GM13976 (cell line): ENCODE data around the gene REG3G.

Experiments used
- DNase-seq: peaks from one replicate; pipeline ENCODE4 v3.0.0; 2012; ENCODE audit warnings: low spot score
- in situ Hi-C: fragments of 300-500 bp; cut with MboI; formaldehyde crosslinking; loops from one replicate; pipeline ENCODE4 v1.12.0; 2022; ENCODE audit warnings: low sequenced_read_pairs, mixed read lengths, inconsistent platforms; ENCODE audit not compliant: unreplicated experiment
- TF ChIP-seq, protein P1 (sequence below): IDR thresholded peaks from 2 replicates; pipeline ENCODE4 v1.5.1; 2012; ENCODE audit warnings: borderline replicate concordance, mild to moderate bottlenecking; ENCODE audit not compliant: insufficient read depth; ENCODE audit errors: extremely low read depth, missing control alignments, control extremely low read depth

REG3G gene

DNA sequence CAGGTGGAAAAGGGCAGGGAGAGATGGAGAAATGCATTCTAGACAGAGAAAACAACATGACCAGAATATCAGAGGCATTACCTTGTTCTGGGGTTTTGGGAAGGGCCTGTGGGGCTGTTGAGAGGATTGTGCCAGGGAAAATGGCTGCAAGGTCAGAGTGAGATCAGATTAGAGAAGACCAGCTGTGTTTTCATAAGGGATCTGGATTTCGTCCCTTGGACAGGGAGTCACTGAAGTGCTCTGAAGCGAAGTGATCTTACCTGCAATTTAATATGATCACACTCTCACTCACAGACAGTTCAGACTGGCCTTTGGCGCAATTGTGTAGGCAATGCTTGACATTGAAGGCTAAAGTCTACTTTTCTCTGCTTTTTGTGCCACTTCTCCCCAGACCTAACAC lies 20.3 kb upstream of the REG3G start:
- in situ Hi-C loops = no loop called here
- DNase-seq = no peak
- TF ChIP-seq, protein P1, sequence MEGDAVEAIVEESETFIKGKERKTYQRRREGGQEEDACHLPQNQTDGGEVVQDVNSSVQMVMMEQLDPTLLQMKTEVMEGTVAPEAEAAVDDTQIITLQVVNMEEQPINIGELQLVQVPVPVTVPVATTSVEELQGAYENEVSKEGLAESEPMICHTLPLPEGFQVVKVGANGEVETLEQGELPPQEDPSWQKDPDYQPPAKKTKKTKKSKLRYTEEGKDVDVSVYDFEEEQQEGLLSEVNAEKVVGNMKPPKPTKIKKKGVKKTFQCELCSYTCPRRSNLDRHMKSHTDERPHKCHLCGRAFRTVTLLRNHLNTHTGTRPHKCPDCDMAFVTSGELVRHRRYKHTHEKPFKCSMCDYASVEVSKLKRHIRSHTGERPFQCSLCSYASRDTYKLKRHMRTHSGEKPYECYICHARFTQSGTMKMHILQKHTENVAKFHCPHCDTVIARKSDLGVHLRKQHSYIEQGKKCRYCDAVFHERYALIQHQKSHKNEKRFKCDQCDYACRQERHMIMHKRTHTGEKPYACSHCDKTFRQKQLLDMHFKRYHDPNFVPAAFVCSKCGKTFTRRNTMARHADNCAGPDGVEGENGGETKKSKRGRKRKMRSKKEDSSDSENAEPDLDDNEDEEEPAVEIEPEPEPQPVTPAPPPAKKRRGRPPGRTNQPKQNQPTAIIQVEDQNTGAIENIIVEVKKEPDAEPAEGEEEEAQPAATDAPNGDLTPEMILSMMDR = no peak

DNA sequence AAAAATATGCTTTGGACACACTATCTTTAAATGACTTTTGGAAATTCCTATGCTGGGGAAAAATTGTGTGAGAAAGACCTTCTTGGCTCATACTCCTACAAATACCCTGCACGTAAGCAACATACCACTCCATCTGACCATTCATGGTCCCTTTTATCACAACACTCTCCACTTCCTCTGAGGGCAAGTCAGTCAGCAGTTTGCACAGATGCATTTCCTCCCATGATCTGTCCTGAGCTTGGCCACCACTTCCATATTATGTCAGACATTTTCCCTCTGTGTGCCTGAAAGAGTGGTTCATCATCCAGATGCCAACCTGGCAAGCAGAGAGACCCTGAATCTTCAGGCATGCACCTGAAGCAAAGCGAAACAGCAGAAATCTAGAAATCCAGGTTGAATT lies 16.1 kb upstream of the REG3G start:
- TF ChIP-seq, protein P1 = no peak
- DNase-seq = no peak
- in situ Hi-C loops = no loop called here

DNA sequence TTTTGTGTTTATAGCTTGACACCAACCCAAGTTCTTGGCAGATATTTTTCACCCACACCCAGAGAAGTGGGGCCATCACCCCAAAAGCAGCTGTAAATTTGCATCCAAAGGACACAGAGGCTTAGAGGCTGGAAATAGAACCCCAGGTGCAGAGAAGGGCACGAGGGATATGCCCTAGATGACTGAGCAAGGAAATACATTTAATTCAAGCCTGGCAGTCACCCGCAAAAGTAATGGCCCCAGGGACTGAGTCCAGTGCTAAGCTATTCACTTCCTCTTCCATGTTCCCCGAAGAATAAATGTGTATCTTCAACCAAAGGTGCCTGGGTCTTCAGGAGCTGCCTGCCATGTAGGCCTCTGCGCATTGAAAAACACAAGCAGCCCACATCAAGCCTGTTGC lies 14.0 kb upstream of the REG3G start:
- TF ChIP-seq, protein P1 = no peak
- in situ Hi-C loops = no loop called here
- no peak for DNase-seq

DNA sequence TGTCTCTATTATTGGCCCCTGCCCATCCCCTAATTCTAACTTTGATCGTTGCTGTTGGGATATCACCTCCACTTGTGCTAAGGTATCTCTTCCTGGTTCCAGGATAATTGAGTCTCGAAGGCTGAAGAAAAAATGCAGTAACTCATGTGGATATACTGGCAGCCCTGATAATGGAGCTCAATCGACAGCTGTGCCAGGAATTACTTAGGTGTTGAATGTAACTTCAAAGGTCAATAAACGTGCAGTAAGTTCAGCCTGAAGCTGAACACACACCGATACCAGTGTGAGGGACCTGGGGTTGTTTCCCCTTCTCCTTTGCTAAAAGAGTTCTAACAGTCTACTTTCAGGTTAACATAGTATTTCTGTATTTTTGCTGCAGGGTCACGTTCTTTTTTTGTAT lies 11.9 kb upstream of the REG3G start:
- DNase-seq = no peak
- in situ Hi-C loops = no loop called here
- TF ChIP-seq, protein P1 = no peak

DNA sequence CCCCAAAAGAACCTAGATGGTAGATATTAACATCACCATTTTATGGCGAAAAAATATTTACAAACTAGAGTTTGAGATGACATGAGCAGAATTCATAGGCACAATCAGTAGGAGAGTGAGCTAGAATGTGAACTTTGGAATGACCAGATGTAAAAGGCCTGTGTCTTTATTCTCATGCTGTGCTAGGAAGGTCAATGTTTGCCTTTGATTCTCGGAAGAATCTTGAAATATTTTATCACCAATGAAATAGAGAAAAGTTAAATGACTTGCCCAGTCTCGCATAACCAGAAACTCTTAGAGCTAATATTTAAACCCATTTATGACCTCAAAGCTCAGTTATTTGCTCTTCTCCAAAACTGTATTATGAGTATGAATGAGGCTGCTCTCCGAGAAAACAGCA lies 9.2 kb upstream of the REG3G start:
- in situ Hi-C loops = no loop called here
- TF ChIP-seq, protein P1 = no peak

DNA sequence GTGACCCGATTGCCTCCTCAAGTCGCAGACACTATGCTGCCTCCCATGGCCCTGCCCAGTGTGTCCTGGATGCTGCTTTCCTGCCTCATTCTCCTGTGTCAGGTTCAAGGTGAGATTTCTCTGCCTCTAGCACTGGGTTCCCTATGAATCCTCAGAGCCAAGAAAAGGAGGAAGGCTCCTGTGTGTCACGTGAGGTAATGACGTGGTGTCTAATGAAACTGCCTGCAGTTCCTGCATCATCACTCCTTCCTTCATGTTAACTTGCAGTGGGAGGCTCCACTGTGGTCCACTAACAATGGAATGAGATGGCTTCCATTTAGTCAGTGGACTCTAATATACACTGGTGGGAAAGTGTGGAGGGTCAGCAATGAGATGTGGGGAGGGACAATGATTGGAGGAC lies 559 bp downstream of the REG3G start:
- DNase-seq = no peak
- TF ChIP-seq, protein P1 = no peak
- in situ Hi-C loops = no loop called here

More for the DNA sequence above, 9.2 kb upstream of the REG3G start:
- DNase-seq = no peak

DNA sequence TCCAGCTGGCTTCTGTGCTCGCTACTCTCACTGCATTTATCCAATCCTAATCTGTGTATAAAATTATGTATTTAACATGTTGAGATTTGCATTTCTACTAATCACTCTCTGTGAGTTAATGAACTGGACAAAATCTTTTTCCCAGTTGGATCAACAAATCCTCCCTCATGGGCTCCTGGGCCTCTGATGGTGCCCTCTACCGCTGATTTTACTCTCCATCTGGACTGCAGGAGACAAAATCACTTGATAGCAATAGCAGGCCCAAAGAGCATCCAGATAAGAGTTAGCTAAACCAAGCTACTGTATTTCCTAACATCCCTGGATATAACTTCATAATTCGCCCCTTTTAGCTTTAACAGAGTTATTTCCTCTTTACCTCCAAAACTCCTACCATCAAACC lies 14.4 kb downstream of the REG3G start:
- in situ Hi-C loops = no loop called here
- TF ChIP-seq, protein P1 = no peak
- DNase-seq = no peak
